ENCODE results near the gene GOSR1.
A peak's percentile ranks its signal among the peaks of the same experiment; 100 is the strongest.
"Not testable (repeated sequence)": the region's sequence is repeated elsewhere in the genome, so short reads cannot be mapped to it uniquely, and the experiment has no call there.

GOSR1 gene

DNA sequence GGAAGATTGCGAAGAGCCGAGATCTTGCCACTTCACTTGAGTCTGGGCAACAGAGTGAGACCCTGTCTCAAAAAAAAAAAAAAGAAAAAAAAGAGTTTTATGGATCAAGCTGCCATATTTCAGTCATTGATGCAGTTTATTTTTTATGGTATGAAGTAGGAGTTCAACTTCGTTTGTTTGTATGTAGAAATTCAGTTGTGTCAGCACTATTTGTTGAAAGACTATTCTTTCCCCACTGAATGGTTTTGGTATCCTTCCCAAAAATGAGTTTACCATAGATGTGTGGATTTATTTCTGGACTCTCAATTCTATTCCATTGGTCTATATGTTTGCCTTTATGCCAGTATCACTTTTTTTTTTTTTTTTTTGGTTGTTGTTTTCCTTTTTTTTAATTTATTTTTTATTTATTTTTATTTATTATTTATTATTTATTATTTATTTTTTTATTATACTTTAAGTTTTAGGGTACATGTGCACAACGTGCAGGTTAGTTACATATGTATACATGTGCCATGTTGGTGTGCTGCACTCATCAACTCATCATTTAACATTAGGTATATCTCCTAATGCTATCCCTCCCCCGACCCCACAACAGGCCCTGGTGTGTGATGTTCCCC is 18.3 kb upstream of the GOSR1 start:
- not testable (repeated sequence) for H3K4me1 ChIP-seq (ENCODE audit: insufficient read depth, low read length); H3K27me3 ChIP-seq (ENCODE audit: insufficient read depth, low read length); H3K9me3 ChIP-seq (ENCODE audit: insufficient read depth, low read depth, low read length); H3K9ac ChIP-seq (ENCODE audit: low read depth, low read length); H3K4me3 ChIP-seq (ENCODE audit: low read length); H3K27ac ChIP-seq (ENCODE audit: low read length)
- H3K36me3 ChIP-seq (ENCODE audit: insufficient read depth, low read depth, low read length): peaks cover 56% of the 10 kb centered on the region

DNA sequence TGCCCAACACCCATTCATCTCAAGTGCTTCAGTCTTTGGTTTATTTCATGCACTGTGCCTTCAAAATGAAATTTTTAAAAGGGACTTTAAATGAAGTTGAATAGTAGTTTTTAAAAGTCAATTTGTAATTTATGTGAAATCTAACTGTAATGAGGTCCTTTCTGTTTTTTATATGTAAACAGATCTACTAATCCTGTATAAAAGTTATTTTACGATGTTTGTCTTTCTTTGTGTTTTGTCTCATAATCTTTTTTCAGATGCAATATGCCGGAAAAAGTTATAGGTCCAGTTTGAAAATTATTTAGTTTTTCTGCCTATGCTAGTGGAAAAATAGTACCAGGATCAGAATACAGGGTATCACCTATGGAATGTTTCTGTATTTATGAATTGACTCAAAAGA is 8.7 kb upstream of the GOSR1 start:
- no peaks in the 10 kb centered on the region for H3K27me3 ChIP-seq (ENCODE audit: insufficient read depth, low read length)
- no peaks in the 10 kb centered on the region for H3K9me3 ChIP-seq (ENCODE audit: insufficient read depth, low read depth, low read length)
- no peak overlapping the region for H3K9ac ChIP-seq (ENCODE audit: low read depth, low read length)
- peaks cover 20% of the 10 kb centered on the region for H3K36me3 ChIP-seq (ENCODE audit: insufficient read depth, low read depth, low read length)
- no peak overlapping the region for H3K27ac ChIP-seq (ENCODE audit: low read length)
- H3K4me3 ChIP-seq (ENCODE audit: low read length): no peak overlapping the region
- no peaks in the 10 kb centered on the region for H3K4me1 ChIP-seq (ENCODE audit: insufficient read depth, low read length)

DNA sequence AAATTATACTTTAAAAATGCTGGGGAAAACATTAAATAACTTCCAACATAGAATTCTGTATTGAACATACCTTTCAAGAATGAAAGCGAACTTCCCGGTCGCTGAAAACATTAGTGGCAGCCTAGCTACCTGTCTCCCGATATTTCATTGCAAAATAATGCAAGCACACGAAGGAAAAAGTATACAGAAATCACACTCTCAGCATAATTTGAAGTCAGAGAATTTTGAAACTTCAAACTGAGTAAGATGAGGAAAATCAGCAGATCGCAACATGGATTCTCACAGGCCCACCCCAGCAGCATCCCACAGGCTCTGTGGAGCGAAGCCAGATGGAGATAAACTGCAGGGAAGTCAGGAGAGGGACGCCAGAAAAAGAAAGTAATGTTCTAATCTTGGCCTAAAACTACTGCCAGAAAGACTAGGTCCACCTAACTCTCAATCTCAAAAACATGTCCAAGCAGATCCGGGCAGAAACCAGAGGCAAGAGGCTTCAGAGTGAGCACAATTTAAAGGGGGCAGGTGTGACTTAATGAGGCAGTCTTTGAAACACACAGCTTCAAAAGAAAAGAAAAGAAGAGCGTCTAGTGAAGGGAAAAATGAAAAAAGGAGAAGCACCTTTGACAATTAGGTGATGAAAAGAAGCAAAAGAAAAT is 4.8 kb upstream of the GOSR1 start:
- H3K27ac ChIP-seq (ENCODE audit: low read length): no peak overlapping the region
- no peak overlapping the region for H3K4me3 ChIP-seq (ENCODE audit: low read length)
- H3K4me1 ChIP-seq (ENCODE audit: insufficient read depth, low read length): no peaks in the 10 kb centered on the region
- no peak overlapping the region for H3K9ac ChIP-seq (ENCODE audit: low read depth, low read length)
- H3K9me3 ChIP-seq (ENCODE audit: insufficient read depth, low read depth, low read length): no peaks in the 10 kb centered on the region
- H3K27me3 ChIP-seq (ENCODE audit: insufficient read depth, low read length): no peaks in the 10 kb centered on the region
- no peaks in the 10 kb centered on the region for H3K36me3 ChIP-seq (ENCODE audit: insufficient read depth, low read depth, low read length)

- Histone ChIP-seq H3K4me1 (ENCODE audit: insufficient read depth, low read length) (no peaks in the 10 kb centered on the region), H3K9ac (ENCODE audit: low read depth, low read length) (no peak overlapping the region), H3K9me3 (ENCODE audit: insufficient read depth, low read depth, low read length) (no peaks in the 10 kb centered on the region), H3K27me3 (ENCODE audit: insufficient read depth, low read length) (no peaks in the 10 kb centered on the region), H3K27ac (ENCODE audit: low read length) (no peak overlapping the region), H3K4me3 (ENCODE audit: low read length) (no peak overlapping the region), H3K36me3 (ENCODE audit: insufficient read depth, low read depth, low read length) (peaks cover 9% of the 10 kb centered on the region)
Observed at GRCh38 chr17:30475206-30475605, 2.0 kb upstream of the GOSR1 start.

DNA sequence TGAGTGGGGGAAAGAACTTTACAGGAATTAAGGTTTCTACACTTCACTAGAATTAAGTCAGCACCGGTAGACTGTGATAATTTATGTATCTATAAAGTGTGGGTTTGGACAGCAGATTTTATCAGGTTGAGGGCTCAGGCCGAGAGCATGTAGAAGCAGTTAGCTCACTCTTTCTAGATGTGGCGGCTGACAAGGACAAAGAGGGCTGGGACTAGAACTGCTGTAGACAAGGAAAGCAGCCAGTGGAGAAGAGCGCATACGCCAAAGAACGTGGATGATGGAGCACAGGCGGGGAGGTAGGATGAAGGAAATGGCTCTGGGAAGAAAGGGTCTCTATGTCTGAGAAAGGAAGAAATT is 504 bp upstream of the GOSR1 start:
- Histone ChIP-seq H3K27ac (ENCODE audit: low read length) (no peak overlapping the region), H3K36me3 (ENCODE audit: insufficient read depth, low read depth, low read length) (peaks cover 24% of the 10 kb centered on the region), H3K4me3 (ENCODE audit: low read length) (peak overlapping the region; percentile 97), H3K9me3 (ENCODE audit: insufficient read depth, low read depth, low read length) (no peaks in the 10 kb centered on the region), H3K4me1 (ENCODE audit: insufficient read depth, low read length) (no peaks in the 10 kb centered on the region), H3K27me3 (ENCODE audit: insufficient read depth, low read length) (no peaks in the 10 kb centered on the region), H3K9ac (ENCODE audit: low read depth, low read length) (peak overlapping the region; percentile 98; the same call in 1 of the 2 replicates)

GRCh38 chr17:30477774-30478115 is 537 bp downstream of the GOSR1 start:
- Histone ChIP-seq H3K9me3 (ENCODE audit: insufficient read depth, low read depth, low read length) (no peaks in the 10 kb centered on the region), H3K4me1 (ENCODE audit: insufficient read depth, low read length) (no peaks in the 10 kb centered on the region), H3K9ac (ENCODE audit: low read depth, low read length) (peak overlapping the region; percentile 98), H3K4me3 (ENCODE audit: low read length) (peak overlapping the region; percentile 97), H3K36me3 (ENCODE audit: insufficient read depth, low read depth, low read length) (peaks cover 35% of the 10 kb centered on the region), H3K27ac (ENCODE audit: low read length) (peak overlapping the region; percentile 76), H3K27me3 (ENCODE audit: insufficient read depth, low read length) (no peaks in the 10 kb centered on the region)

DNA sequence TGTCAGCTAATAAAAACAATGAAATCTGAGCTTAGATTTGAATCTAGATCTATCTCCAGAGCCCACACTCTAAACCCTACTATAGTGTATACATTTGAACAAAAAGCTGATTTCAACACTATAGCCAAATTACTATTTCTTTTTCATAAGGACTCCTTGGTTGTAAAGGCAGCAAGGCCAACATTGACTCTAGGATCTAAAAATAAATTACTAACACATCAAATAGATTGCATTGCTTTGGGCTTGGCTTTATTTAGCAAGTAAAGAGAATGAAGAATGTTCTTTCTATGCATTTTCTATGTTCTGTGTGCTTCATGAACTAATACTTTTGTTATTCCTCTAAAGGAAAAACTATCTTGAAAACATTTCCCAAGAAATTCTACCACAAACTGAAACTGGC is 5.3 kb downstream of the GOSR1 start:
- H3K36me3 ChIP-seq (ENCODE audit: insufficient read depth, low read depth, low read length): peaks cover 83% of the 10 kb centered on the region
- H3K4me1 ChIP-seq (ENCODE audit: insufficient read depth, low read length): no peaks in the 10 kb centered on the region

GRCh38 chr17:30483159-30483558 is 6.0 kb downstream of the GOSR1 start:
- Histone ChIP-seq H3K27ac (ENCODE audit: low read length) (no peak overlapping the region), H3K9ac (ENCODE audit: low read depth, low read length) (no peak overlapping the region), H3K4me3 (ENCODE audit: low read length) (no peak overlapping the region), H3K4me1 (ENCODE audit: insufficient read depth, low read length) (no peaks in the 10 kb centered on the region), H3K36me3 (ENCODE audit: insufficient read depth, low read depth, low read length) (peaks cover 86% of the 10 kb centered on the region), H3K27me3 (ENCODE audit: insufficient read depth, low read length) (no peaks in the 10 kb centered on the region), H3K9me3 (ENCODE audit: insufficient read depth, low read depth, low read length) (no peaks in the 10 kb centered on the region)

More for the DNA sequence above, 5.3 kb downstream of the GOSR1 start:
- Histone ChIP-seq H3K9me3 (ENCODE audit: insufficient read depth, low read depth, low read length) (no peaks in the 10 kb centered on the region), H3K27me3 (ENCODE audit: insufficient read depth, low read length) (no peaks in the 10 kb centered on the region), H3K9ac (ENCODE audit: low read depth, low read length) (no peak overlapping the region), H3K27ac (ENCODE audit: low read length) (no peak overlapping the region), H3K4me3 (ENCODE audit: low read length) (no peak overlapping the region)

DNA sequence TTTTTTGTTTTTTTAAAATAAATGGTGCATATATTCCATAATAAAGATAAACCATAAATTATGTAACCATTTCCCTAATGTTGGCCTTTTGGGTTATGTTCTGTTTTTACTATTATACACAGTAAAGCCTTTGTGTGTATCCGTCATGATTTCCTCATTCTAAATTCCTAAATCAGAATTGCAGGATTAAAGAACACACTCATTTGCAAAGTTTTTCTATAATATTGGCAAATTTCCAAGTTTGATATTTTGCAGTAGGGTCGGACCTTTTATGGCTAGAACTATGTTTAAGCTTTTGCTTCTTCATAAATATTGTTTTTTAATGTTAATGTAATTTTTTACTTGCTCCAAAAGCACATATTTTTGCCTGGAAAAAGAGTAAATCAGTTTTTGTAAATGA is 16.6 kb downstream of the GOSR1 start:
- Histone ChIP-seq H3K9me3 (ENCODE audit: insufficient read depth, low read depth, low read length) (no peaks in the 10 kb centered on the region), H3K4me1 (ENCODE audit: insufficient read depth, low read length) (no peaks in the 10 kb centered on the region), H3K36me3 (ENCODE audit: insufficient read depth, low read depth, low read length) (peaks cover 98% of the 10 kb centered on the region), H3K27me3 (ENCODE audit: insufficient read depth, low read length) (no peaks in the 10 kb centered on the region), H3K9ac (ENCODE audit: low read depth, low read length) (no peak overlapping the region), H3K27ac (ENCODE audit: low read length) (no peak overlapping the region), H3K4me3 (ENCODE audit: low read length) (no peak overlapping the region)

GRCh38 chr17:30495586-30495985 is 18.4 kb downstream of the GOSR1 start:
- H3K27ac ChIP-seq (ENCODE audit: low read length): no peak overlapping the region
- no peaks in the 10 kb centered on the region for H3K4me1 ChIP-seq (ENCODE audit: insufficient read depth, low read length)
- no peak overlapping the region for H3K9ac ChIP-seq (ENCODE audit: low read depth, low read length)
- no peaks in the 10 kb centered on the region for H3K27me3 ChIP-seq (ENCODE audit: insufficient read depth, low read length)
- no peak overlapping the region for H3K4me3 ChIP-seq (ENCODE audit: low read length)
- peaks cover 95% of the 10 kb centered on the region for H3K36me3 ChIP-seq (ENCODE audit: insufficient read depth, low read depth, low read length)
- H3K9me3 ChIP-seq (ENCODE audit: insufficient read depth, low read depth, low read length): no peaks in the 10 kb centered on the region

- H3K4me1 ChIP-seq (ENCODE audit: insufficient read depth, low read length): peaks cover 9% of the 10 kb centered on the region
Observed at GRCh38 chr17:30503558-30503957, 26.4 kb downstream of the GOSR1 start.

GRCh38 chr17:30505868-30506417 is 28.7 kb downstream of the GOSR1 start:
- H3K36me3 ChIP-seq (ENCODE audit: insufficient read depth, low read depth, low read length): peaks cover 60% of the 10 kb centered on the region

More at GRCh38 chr17:30503558-30503957, 26.4 kb downstream of the GOSR1 start:
- H3K9me3 ChIP-seq (ENCODE audit: insufficient read depth, low read depth, low read length): no peaks in the 10 kb centered on the region
- H3K27me3 ChIP-seq (ENCODE audit: insufficient read depth, low read length): no peaks in the 10 kb centered on the region
- no peak overlapping the region for H3K9ac ChIP-seq (ENCODE audit: low read depth, low read length)
- H3K4me3 ChIP-seq (ENCODE audit: low read length): no peak overlapping the region
- peaks cover 77% of the 10 kb centered on the region for H3K36me3 ChIP-seq (ENCODE audit: insufficient read depth, low read depth, low read length)
- H3K27ac ChIP-seq (ENCODE audit: low read length): no peak overlapping the region

More at GRCh38 chr17:30505868-30506417, 28.7 kb downstream of the GOSR1 start:
- no peak overlapping the region for H3K4me3 ChIP-seq (ENCODE audit: low read length)
- H3K4me1 ChIP-seq (ENCODE audit: insufficient read depth, low read length): peaks cover 9% of the 10 kb centered on the region
- H3K27ac ChIP-seq (ENCODE audit: low read length): no peak overlapping the region
- no peak overlapping the region for H3K9ac ChIP-seq (ENCODE audit: low read depth, low read length)
- H3K9me3 ChIP-seq (ENCODE audit: insufficient read depth, low read depth, low read length): no peaks in the 10 kb centered on the region
- no peaks in the 10 kb centered on the region for H3K27me3 ChIP-seq (ENCODE audit: insufficient read depth, low read length)
